HUES48 (cell line): Measurements from ENCODE around the gene GNS.
A peak's percentile ranks its signal among the peaks of the same experiment; 100 is the strongest.

Experiments
- H3K27ac ChIP-seq: one replicate; pipeline ENCODE4 v1.7.0; 2013; ENCODE audit warnings: low read depth, low read length, inconsistent platforms
- H3K27me3 ChIP-seq: 2 replicates; pipeline ENCODE4 v1.6.1; 2013; ENCODE audit warnings: mild to moderate bottlenecking, low read length; ENCODE audit not compliant: control insufficient read depth, insufficient read depth
- H3K36me3 ChIP-seq: 2 replicates; pipeline ENCODE4 v1.6.1; 2013; ENCODE audit warnings: low read length; ENCODE audit not compliant: control insufficient read depth, insufficient read depth
- H3K4me1 ChIP-seq: 2 replicates; pipeline ENCODE4 v1.6.1; 2013; ENCODE audit warnings: mild to moderate bottlenecking, low read length; ENCODE audit not compliant: control insufficient read depth, insufficient read depth
- H3K4me3 ChIP-seq: 2 replicates; pipeline ENCODE4 v1.5.1; 2013; ENCODE audit warnings: mild to moderate bottlenecking, low read depth, low read length
- H3K9ac ChIP-seq: 2 replicates; pipeline ENCODE4 v1.6.1; 2013; ENCODE audit warnings: mild to moderate bottlenecking, low read depth, low read length, moderate library complexity
- H3K9me3 ChIP-seq: 2 replicates; pipeline ENCODE4 v1.6.1; 2013; ENCODE audit warnings: low read length; ENCODE audit not compliant: control insufficient read depth, insufficient read depth

GNS gene

DNA sequence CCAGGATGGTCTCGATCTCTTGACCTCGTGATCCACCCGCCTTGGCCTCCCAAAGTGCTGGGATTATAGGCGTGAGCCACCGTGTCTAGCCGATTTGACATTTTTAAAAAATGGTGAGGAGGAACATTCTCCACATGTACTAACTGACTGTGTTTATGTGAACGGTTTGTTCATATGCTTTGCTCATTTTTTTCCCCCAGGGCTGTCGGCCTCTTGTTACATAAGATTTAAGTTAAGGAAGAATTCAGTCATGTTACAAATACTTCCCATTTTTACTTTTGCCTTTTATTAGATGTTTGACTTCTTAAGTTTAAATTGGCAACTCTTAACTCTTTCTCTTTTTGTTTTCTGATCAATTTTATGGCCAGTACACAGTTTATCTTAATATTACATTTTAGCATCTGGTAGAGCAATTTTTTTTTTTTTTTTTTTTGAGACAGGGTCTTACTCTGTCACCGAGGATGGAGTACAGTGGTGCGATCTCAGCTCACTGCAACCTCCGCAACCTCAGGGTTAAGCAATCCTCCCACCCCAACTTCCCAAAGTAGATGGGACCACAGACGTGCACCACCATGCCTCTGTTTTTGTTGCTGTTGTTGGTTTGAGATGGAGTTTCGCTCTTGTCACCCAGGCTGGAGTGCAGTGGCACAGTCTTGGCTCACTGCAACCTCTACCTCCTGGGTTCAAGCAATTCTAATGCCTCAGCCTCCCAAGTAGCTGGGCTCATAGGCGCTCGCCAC is 9.6 kb downstream of the GNS start:
- Histone ChIP-seq H3K36me3 (peaks cover 47% of the 10 kb centered on the region), H3K9me3 (no peaks in the 10 kb centered on the region), H3K4me3 (no peak overlapping the region), H3K9ac (no peak overlapping the region), H3K27ac (no peak overlapping the region), H3K27me3 (no peaks in the 10 kb centered on the region), H3K4me1 (no peaks in the 10 kb centered on the region)

DNA sequence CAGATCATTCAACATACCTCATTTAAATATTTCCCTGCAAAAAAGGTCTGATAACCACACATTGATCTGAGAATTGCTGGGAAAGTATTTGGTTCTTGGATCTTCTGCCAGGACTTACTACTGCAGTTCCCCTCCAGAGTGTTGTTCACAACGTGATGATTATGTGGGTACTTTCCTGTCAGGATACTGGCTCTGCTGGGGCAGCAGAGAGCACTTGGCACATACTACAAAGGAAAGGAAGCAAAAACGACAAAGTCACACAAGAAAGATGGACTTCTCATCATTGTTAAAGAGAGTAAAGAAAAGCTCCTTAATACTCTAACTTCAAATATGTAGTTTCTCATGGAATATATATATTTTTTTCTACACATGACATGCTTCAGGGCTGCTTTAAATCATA is 11.5 kb downstream of the GNS start:
- Histone ChIP-seq H3K36me3 (peaks cover 63% of the 10 kb centered on the region), H3K27ac (no peak overlapping the region)

DNA sequence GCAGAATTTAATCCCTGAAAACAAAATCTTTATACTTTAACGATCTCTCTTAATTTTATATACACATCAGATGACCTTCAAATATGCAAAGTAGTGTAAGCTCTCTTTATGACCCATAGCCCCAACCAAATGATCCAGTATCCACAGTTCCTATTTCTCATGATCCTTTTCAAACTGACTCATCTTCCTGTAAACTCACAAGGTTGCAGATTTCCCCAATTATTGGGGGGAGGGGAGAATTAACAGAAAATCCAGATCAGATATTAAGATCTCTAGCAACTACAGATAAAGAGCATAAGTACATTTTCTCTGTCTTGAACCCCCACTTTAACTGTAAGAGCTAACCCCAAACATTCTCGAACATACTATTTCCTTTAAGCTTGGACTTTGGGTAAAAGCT is 12.5 kb downstream of the GNS start:
- Histone ChIP-seq H3K9ac (no peak overlapping the region), H3K27me3 (no peaks in the 10 kb centered on the region), H3K9me3 (no peaks in the 10 kb centered on the region), H3K4me1 (no peaks in the 10 kb centered on the region), H3K4me3 (no peak overlapping the region), H3K27ac (no peak overlapping the region), H3K36me3 (peaks cover 64% of the 10 kb centered on the region)

More for the DNA sequence above, 11.5 kb downstream of the GNS start:
- Histone ChIP-seq H3K9ac (no peak overlapping the region), H3K9me3 (no peaks in the 10 kb centered on the region), H3K27me3 (no peaks in the 10 kb centered on the region), H3K4me3 (no peak overlapping the region), H3K4me1 (no peaks in the 10 kb centered on the region)

- Histone ChIP-seq H3K27ac (no peak overlapping the region), H3K9ac (no peak overlapping the region), H3K36me3 (peaks cover 68% of the 10 kb centered on the region), H3K27me3 (no peaks in the 10 kb centered on the region), H3K9me3 (no peaks in the 10 kb centered on the region), H3K4me1 (no peaks in the 10 kb centered on the region), H3K4me3 (no peak overlapping the region)
These were observed 13.2 kb downstream of the GNS start for GRCh38 chr12:64745980-64746379.

DNA sequence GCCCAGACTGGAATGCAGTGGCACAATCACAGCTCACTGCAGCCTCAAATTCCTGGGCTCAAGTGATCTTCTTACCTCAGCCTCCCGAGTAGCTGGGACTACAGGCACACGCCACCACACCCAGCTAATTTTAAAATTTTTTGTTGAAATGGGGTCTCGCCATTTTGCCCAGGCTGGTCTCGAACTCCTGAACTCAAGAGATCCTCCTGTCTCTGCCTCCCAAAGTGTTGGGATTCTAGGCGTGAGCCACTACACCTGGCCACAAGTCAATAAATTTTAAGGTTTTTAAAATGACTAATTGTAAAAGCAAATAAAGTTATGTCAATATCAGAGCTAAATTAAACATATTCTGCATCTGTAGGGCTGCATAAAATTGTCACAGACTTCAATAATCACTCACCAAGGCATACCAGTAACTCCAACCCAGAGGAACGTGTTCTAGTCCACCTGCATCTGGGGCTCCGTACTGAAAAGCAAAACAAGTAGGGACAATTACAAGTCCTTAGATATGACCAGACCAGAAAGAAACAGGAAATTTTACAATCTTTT is 13.9 kb downstream of the GNS start:
- no peaks in the 10 kb centered on the region for H3K4me1 ChIP-seq
- no peaks in the 10 kb centered on the region for H3K27me3 ChIP-seq
- H3K4me3 ChIP-seq = no peak overlapping the region
- peaks cover 67% of the 10 kb centered on the region for H3K36me3 ChIP-seq
- no peak overlapping the region for H3K27ac ChIP-seq
- no peak overlapping the region for H3K9ac ChIP-seq
- no peaks in the 10 kb centered on the region for H3K9me3 ChIP-seq

DNA sequence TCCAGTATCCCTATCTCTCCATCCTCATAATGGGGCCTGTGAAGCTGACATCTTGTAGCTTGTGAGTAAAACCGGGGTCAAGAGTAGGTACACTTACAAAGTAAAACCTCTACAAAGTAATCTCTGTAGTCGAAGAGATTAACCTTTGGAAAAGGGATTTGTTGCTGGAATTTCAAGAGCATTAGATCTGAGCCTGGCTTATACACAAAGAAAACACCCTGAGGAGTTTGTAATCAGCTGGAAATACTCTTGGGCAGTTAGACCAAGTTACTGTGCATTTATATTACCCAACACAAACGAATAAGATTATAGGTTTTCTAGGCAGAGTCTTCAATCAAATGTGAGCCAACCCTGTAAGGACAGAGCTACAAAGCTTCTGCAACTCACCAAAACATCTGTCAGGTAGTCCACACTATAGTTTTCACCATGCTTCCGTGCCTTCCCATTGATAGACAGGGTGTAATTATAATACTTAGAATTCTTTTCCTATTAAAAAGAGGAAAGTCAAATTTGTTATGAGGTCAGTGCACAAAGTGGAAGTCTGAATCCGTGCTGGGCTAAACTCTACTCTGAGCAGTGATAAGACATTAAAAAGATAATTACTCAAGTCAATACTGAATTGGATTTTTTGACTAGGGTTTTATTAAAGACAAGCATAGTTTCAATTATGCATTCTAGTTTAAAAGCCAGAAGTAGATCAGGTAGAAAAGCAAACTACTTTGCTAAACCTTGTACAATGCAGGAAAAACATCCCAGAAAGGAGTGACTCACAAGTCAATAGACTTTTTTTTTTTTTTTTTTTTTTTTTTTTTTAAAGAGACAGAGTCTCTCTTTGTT is 14.6 kb downstream of the GNS start:
- Histone ChIP-seq H3K27me3 (no peaks in the 10 kb centered on the region), H3K4me1 (no peaks in the 10 kb centered on the region), H3K27ac (peak overlapping the region; percentile 44), H3K4me3 (no peak overlapping the region), H3K36me3 (peaks cover 68% of the 10 kb centered on the region), H3K9ac (no peak overlapping the region), H3K9me3 (no peaks in the 10 kb centered on the region)

DNA sequence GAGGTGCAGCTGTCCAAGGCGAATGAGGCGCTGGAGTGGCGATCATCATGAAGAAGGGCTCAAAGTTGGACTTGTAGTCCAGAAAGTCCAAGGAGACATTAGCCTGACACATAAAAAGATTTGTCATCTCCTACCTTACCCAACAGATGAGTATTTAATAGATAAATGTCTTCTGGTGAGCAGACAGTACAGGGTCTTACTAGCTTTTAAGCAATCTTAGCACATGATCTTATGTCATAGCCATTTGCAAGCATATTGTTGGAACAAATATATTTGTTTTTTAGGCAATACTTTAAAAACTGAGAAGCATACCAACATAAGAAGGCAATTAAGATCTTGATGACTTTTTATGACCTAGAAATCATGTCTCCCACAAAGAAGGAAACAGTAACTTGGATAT is 16.0 kb downstream of the GNS start:
- Histone ChIP-seq H3K36me3 (peaks cover 77% of the 10 kb centered on the region), H3K4me1 (no peaks in the 10 kb centered on the region), H3K27ac (no peak overlapping the region), H3K27me3 (no peaks in the 10 kb centered on the region), H3K4me3 (no peak overlapping the region), H3K9me3 (no peaks in the 10 kb centered on the region), H3K9ac (no peak overlapping the region)

- Histone ChIP-seq H3K9me3 (no peaks in the 10 kb centered on the region), H3K27ac (no peak overlapping the region), H3K4me3 (no peak overlapping the region), H3K27me3 (no peaks in the 10 kb centered on the region), H3K36me3 (peaks cover 73% of the 10 kb centered on the region), H3K9ac (no peak overlapping the region), H3K4me1 (no peaks in the 10 kb centered on the region)
These were observed 16.8 kb downstream of the GNS start for GRCh38 chr12:64742416-64742815.

DNA sequence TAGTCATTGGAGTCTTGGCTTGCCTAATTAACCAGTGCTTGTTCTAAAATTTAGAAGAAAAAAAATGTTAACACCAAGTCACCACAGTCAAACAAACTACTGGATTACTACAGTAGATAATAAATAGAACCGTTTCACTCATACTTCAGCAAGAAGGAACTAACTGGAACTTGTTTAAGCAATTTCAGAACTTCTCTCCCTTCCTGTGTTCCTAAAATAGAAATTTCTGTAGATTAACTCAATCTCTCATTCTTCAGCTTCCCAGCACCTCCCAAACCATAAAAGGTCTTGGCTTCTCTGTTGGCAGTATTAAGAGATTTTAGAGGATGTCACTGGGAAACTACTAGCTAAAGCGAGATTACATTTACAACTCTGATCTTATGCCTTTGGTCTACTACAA is 18.6 kb downstream of the GNS start:
- H3K27me3 ChIP-seq = no peaks in the 10 kb centered on the region
- no peaks in the 10 kb centered on the region for H3K9me3 ChIP-seq
- H3K4me3 ChIP-seq = no peak overlapping the region
- H3K36me3 ChIP-seq = peaks cover 78% of the 10 kb centered on the region
- no peaks in the 10 kb centered on the region for H3K4me1 ChIP-seq
- no peak overlapping the region for H3K9ac ChIP-seq
- no peak overlapping the region for H3K27ac ChIP-seq

DNA sequence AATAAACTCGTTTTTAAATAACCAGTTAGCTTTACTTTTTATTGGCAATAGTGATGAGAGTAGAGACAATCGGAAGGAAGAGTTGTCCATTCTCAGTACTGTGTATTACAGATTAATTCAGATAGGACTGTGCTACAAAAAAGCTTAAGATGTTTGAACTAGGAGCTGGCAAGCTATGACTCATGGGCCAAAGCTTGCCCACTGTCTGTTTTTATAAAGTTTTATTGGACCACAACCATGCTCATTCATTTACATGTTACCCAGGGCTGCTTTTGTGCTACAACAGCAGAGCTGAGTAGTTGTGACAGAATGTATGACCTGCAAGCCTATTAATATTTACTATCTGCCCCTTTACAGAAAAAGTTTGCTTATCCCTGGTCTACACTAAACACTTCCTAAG is 19.4 kb downstream of the GNS start:
- Histone ChIP-seq H3K36me3 (peaks cover 77% of the 10 kb centered on the region), H3K9ac (no peak overlapping the region), H3K9me3 (no peaks in the 10 kb centered on the region), H3K4me1 (no peaks in the 10 kb centered on the region), H3K27ac (no peak overlapping the region), H3K27me3 (no peaks in the 10 kb centered on the region), H3K4me3 (no peak overlapping the region)

DNA sequence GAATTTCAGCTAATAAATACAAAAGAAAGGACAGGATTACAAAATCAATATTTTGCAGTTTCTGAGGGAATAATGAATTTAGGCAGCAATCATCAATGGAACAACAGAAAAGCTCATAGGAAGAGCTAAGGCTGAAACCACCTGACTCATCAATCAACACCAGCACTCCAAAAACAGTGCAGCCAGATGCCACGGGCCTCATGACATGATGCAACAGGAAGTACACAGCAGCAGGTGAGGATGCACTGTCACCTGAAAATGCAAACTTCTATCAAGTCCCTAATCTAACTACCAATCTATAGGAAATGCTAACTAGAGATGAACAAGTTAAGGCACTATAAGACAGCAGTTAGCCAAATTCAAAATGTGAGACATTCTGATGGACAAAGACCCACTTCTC is 21.7 kb downstream of the GNS start:
- no peaks in the 10 kb centered on the region for H3K9me3 ChIP-seq
- H3K36me3 ChIP-seq = peaks cover 71% of the 10 kb centered on the region
- H3K9ac ChIP-seq = no peak overlapping the region
- H3K4me3 ChIP-seq = no peak overlapping the region
- H3K27me3 ChIP-seq = no peaks in the 10 kb centered on the region
- H3K27ac ChIP-seq = no peak overlapping the region
- H3K4me1 ChIP-seq = no peaks in the 10 kb centered on the region
